Endothelial cell of umbilical vein (primary cell): ENCODE measurements around the gene USP19. TPM values are rescaled to one million over a fixed set of nuclear protein-coding genes. Genes with fewer than 3 reads are reported as not detected.

Experiments used
- BruUV-seq: library from RNA; stranded (reverse); fragments of 400-500 nt; replicated peaks from 2 replicates; lab custom pipeline; 2021; lab: Mats Ljungman, UMichigan
- CTCF ChIA-PET: fragments of 300-600, 350-600 bp; sonication (Branson Sonifier 250); formaldehyde crosslinking; loops from one replicate; lab custom pipeline; 2021; ENCODE audit warnings: antibody characterized with exemption, inconsistent platforms; lab: Charles Lee
- POLR2A ChIA-PET: fragments of 300-600, 350-600 bp; sonication (Branson Sonifier 250); formaldehyde crosslinking; loops from one replicate; lab custom pipeline; 2021; ENCODE audit warnings: antibody characterized with exemption, inconsistent platforms; lab: Charles Lee
- DNase-seq: peaks from one replicate; pipeline ENCODE4 v3.0.0-alpha.2; 2011; ENCODE audit warnings: low read depth, low spot score
- FAIRE-seq: peaks from 2 replicates; lab custom pipeline; 2011; peaks lifted over from hg19 to GRCh38; lab: Jason Lieb, UNC
- H2AFZ ChIP-seq: 2 replicates; pipeline ENCODE4 v1.6.0; 2012; ENCODE audit warnings: low read depth, low read length, control low read depth, inconsistent platforms
- H3K27ac ChIP-seq: 2 replicates; pipeline ENCODE4 v1.5.1; 2011; ENCODE audit warnings: low read depth, mild to moderate bottlenecking, control low read depth, low read length, moderate library complexity; ENCODE audit not compliant: insufficient read depth
- H3K27me3 ChIP-seq, 2 experiments: 2 replicates each; pipeline versions ENCODE4 v1.6.0 to v1.6.1; 2011; ENCODE audit warnings: low read length in 2 of 2, mixed read lengths in 1 of 2; ENCODE audit not compliant: control insufficient read depth in 2 of 2, insufficient read depth in 2 of 2
- H3K36me3 ChIP-seq, 2 experiments: 2 replicates in 1 of 2; 3 replicates in 1 of 2; pipeline ENCODE4 v1.5.1; 2011; ENCODE audit warnings: low read length in 2 of 2, mild to moderate bottlenecking in 1 of 2, moderate library complexity in 1 of 2; ENCODE audit not compliant: control insufficient read depth in 2 of 2, insufficient read depth in 2 of 2; ENCODE audit errors: extremely low read depth in 1 of 2
- H3K4me1 ChIP-seq: 3 replicates; pipeline ENCODE4 v1.5.1; 2011; ENCODE audit warnings: mild to moderate bottlenecking, low read length; ENCODE audit not compliant: control insufficient read depth, insufficient read depth; ENCODE audit errors: extremely low read depth
- H3K4me2 ChIP-seq: 2 replicates; pipeline ENCODE4 v1.6.1; 2011; ENCODE audit warnings: low read length, control low read depth, mixed read lengths; ENCODE audit not compliant: insufficient read depth
- H3K4me3 ChIP-seq, 3 experiments: fragments of 200-600 bp in 1 of 3; sonication (generic), shearing (Covaris generic) in 1 of 3; replicated peaks in 1 of 3; 2 replicates each; pipeline ENCODE4 v1.5.1; 2011 to 2016; ENCODE audit warnings: control low read depth in 3 of 3, low read length in 3 of 3, mild to moderate bottlenecking in 2 of 3, inconsistent platforms in 1 of 3, low read depth in 1 of 3, moderate library complexity in 1 of 3; ENCODE audit not compliant: insufficient read depth in 1 of 3
- H3K79me2 ChIP-seq: 2 replicates; pipeline ENCODE4 v1.6.0; 2012; ENCODE audit warnings: low read length, inconsistent platforms; ENCODE audit not compliant: control insufficient read depth, insufficient read depth
- H3K9ac ChIP-seq: replicated peaks from 2 replicates; pipeline ENCODE3; 2011; ENCODE audit warnings: low read length, control low read depth; ENCODE audit not compliant: insufficient read depth; ENCODE audit errors: extremely low read depth
- H3K9me1 ChIP-seq: replicated peaks from 3 replicates; pipeline ENCODE4 v1.6.0; 2011; ENCODE audit warnings: mild to moderate bottlenecking, low read length; ENCODE audit not compliant: control insufficient read depth, insufficient read depth; ENCODE audit errors: extremely low read depth
- H3K9me3 ChIP-seq: replicated peaks from 2 replicates; pipeline ENCODE4 v1.5.1; 2012; ENCODE audit warnings: low read length, inconsistent platforms; ENCODE audit not compliant: control insufficient read depth, insufficient read depth
- H4K20me1 ChIP-seq: replicated peaks from 2 replicates; pipeline ENCODE3; 2011; ENCODE audit warnings: mild to moderate bottlenecking, low read length; ENCODE audit not compliant: control insufficient read depth, insufficient read depth; ENCODE audit errors: extremely low read depth
- CTCF ChIP-seq, 2 donors: IDR thresholded peaks; 1 replicate in 1 of 2; 2 replicates in 1 of 2; pipeline ENCODE4 v1.5.1; 2011; ENCODE audit warnings: low read length in 2 of 2, mild to moderate bottlenecking in 2 of 2, moderate library complexity in 2 of 2, control low read depth in 1 of 2, inconsistent platforms in 1 of 2, low read depth in 1 of 2; ENCODE audit not compliant: insufficient read depth in 1 of 2; ENCODE audit errors: extremely low read depth in 1 of 2
- EZH2 ChIP-seq: IDR thresholded peaks from 2 replicates; pipeline ENCODE4 v1.6.1; 2012; ENCODE audit warnings: borderline replicate concordance, low read depth, mild to moderate bottlenecking, moderate library complexity, low read length, inconsistent platforms; ENCODE audit not compliant: severe bottlenecking
- FOS ChIP-seq: IDR thresholded peaks from 2 replicates; pipeline ENCODE4 v1.6.1; 2011; ENCODE audit warnings: mild to moderate bottlenecking, low read length, moderate library complexity, borderline replicate concordance; ENCODE audit not compliant: insufficient read depth
- GATA2 ChIP-seq: IDR thresholded peaks from 2 replicates; pipeline ENCODE4 v1.7.0; 2011; ENCODE audit warnings: low read depth, mild to moderate bottlenecking, moderate library complexity, mixed read lengths, low read length; ENCODE audit not compliant: insufficient read length, insufficient read depth
- JUN ChIP-seq: IDR thresholded peaks from 2 replicates; pipeline ENCODE4 v1.6.1; 2011; ENCODE audit warnings: borderline replicate concordance, low read depth; ENCODE audit not compliant: insufficient read length, insufficient read depth
- MAX ChIP-seq: IDR thresholded peaks from 2 replicates; pipeline ENCODE4 v1.6.1; 2011; ENCODE audit not compliant: insufficient read depth, insufficient read length
- MYC ChIP-seq: IDR thresholded peaks from one replicate; pipeline ENCODE4 v1.6.1; 2011; ENCODE audit warnings: mild to moderate bottlenecking, low read depth, low read length
- POLR2A ChIP-seq: IDR thresholded peaks from 2 replicates; pipeline ENCODE4 v1.6.1; 2012; ENCODE audit warnings: low read depth, mild to moderate bottlenecking, control low read depth, low read length
- POLR2AphosphoS5 ChIP-seq: IDR thresholded peaks from 2 replicates; pipeline ENCODE4 v1.6.1; 2012; ENCODE audit warnings: low read depth, mild to moderate bottlenecking, control low read depth, low read length, moderate library complexity; ENCODE audit not compliant: insufficient read depth
- dilution Hi-C: fragments of 300-500 bp; cut with MboI; formaldehyde crosslinking; loops from one replicate; pipeline ENCODE4 v1.15.0; 2019; ENCODE audit warnings: low sequenced_read_pairs; ENCODE audit not compliant: extremely low pct_ligation_motif_present
- intact Hi-C: fragments of 100-400 bp; cut with micrococcal nuclease; formaldehyde crosslinking; loops from one replicate; pipeline ENCODE4 v1.10.0; 2022
- polyA plus RNA-seq, 4 experiments: library from polyadenylated mRNA; depleted of rRNA in 3 of 4; stranded (reverse) in 3 of 4; unstranded in 1 of 4; fragments of >200 nt; gene quantifications; 2 replicates each; pipeline versions ENCODE4 v1.2.1 to v1.2.3, GENCODE V29; 2011 to 2012; ENCODE audit warnings: missing spikeins in 1 of 4
- total RNA-seq: library from RNA; stranded (reverse); gene quantifications from 2 replicates; pipeline ENCODE4 v1.2.3, GENCODE V29; 2021

Gene USP19
- total and polyA plus RNA-seq, 2 donors (not counting 3 experiments of a cell fraction or from before 2014, with no cell fraction given): 31.3 to 39.1 TPM

- H3K4me3 ChIP-seq: no peak overlapping the region
- peaks cover 12% of the 10 kb centered on the region for H3K4me1 ChIP-seq
- DNase-seq (no peak), FAIRE-seq (no peak)
- peaks cover 7 to 59% of the 10 kb centered on the region in 2 experiments for H3K36me3 ChIP-seq
- intact Hi-C loops (no loop called here), dilution Hi-C loops (no loop called here)
- no peak overlapping the region for H3K9ac ChIP-seq
- ChIA-PET POLR2A (no interaction called here), CTCF (interaction anchor here (1.1 kb wide), 2 partner anchors 10 to 327 kb away, joined by 3 read pairs; partner anchors contain the start of gene LAMB2)
- H3K79me2 ChIP-seq: peaks cover 14% of the 10 kb centered on the region
- H3K27me3 ChIP-seq: no peaks in the 10 kb centered on the region
- no peaks in the 10 kb centered on the region for H3K9me1 ChIP-seq
- H3K27ac ChIP-seq: no peak overlapping the region
- no peaks in the 10 kb centered on the region for H4K20me1 ChIP-seq
- H3K4me2 ChIP-seq: no peak overlapping the region
- no peak overlapping the region for H2AFZ ChIP-seq
- no peaks in the 10 kb centered on the region for H3K9me3 ChIP-seq
- BruUV-seq: no TSS peak
- no peak for TF ChIP-seq GATA2
- TF ChIP-seq JUN: no peak
- no peak for TF ChIP-seq CTCF (IDR thresholded peaks at IDR 0.05; ENCODE audit: extremely low read depth in 1 of 2, insufficient read depth in 1 of 2, low read depth in 1 of 2, low read length in 2 of 2)
- no peak for TF ChIP-seq MYC
Observed at GRCh38 chr3:49122451-49122850, 1.8 kb upstream of the USP19 start.

- dilution Hi-C loops (no loop called here), intact Hi-C loops (no loop called here)
- peaks cover 12% of the 10 kb centered on the region for H3K4me1 ChIP-seq
- H3K9ac ChIP-seq: no peak overlapping the region
- DNase-seq (no peak), FAIRE-seq (no peak)
- ChIA-PET POLR2A (interaction anchor here (1.7 kb wide), 1 partner anchor 29 kb away, joined by 7 read pairs; the partner anchor contains the start of gene QRICH1), CTCF (interaction anchor here (1.1 to 2.5 kb wide), 4 partner anchors 10 to 327 kb away, joined by 3 to 19 read pairs (median 7); partner anchors contain the start of genes LAMB2 and QRICH1)
- H3K27ac ChIP-seq: no peak overlapping the region
- no peak overlapping the region for H3K4me2 ChIP-seq
- H3K79me2 ChIP-seq: peaks cover 14% of the 10 kb centered on the region
- H3K9me1 ChIP-seq: no peaks in the 10 kb centered on the region
- TF ChIP-seq JUN (no peak), MYC (no peak), GATA2 (no peak), POLR2A (no peak), MAX (no peak), CTCF (IDR thresholded peaks at IDR 0.05; ENCODE audit: extremely low read depth in 1 of 2, insufficient read depth in 1 of 2, low read depth in 1 of 2, low read length in 2 of 2) (no peak), FOS (no peak), EZH2 (no peak), POLR2AphosphoS5 (no peak)
- peaks cover 7 to 63% of the 10 kb centered on the region in 2 experiments for H3K36me3 ChIP-seq
- H3K9me3 ChIP-seq: no peaks in the 10 kb centered on the region
- H2AFZ ChIP-seq: no peak overlapping the region
- no peaks in the 10 kb centered on the region for H4K20me1 ChIP-seq
- BruUV-seq: no TSS peak
- no peak overlapping the region for H3K4me3 ChIP-seq
- no peaks in the 10 kb centered on the region for H3K27me3 ChIP-seq
Observed at GRCh38 chr3:49122022-49122421, 1.4 kb upstream of the USP19 start.
